Sigmoid colon (tissue), 7 donors: Measurements from ENCODE around the gene PSMD8. TPM values are rescaled to one million over a fixed set of nuclear protein-coding genes. Genes with fewer than 3 reads are reported as not detected.
"Not testable (repeated sequence)": the region's sequence is repeated elsewhere in the genome, so short reads cannot be mapped to it uniquely, and the experiment has no call there.

Experiments used
- DNase-seq: peaks from one replicate; pipeline ENCODE4 v3.0.0-alpha.2; 2019
- H3K27ac ChIP-seq, 4 donors: fragments of 200-600 bp; sonication (generic); one replicate each; pipeline ENCODE4 v1.5.1; 2016 to 2019; ENCODE audit warnings: mild to moderate bottlenecking in 1 of 4
- H3K27me3 ChIP-seq, 3 donors: fragments of 200-600 bp; sonication (generic); one replicate each; pipeline ENCODE4 v1.5.1; 2019; ENCODE audit warnings: mild to moderate bottlenecking in 1 of 3
- H3K36me3 ChIP-seq, 4 donors: fragments of 200-600 bp; sonication (generic); one replicate each; pipeline ENCODE4 v1.5.1; 2016 to 2019
- H3K4me1 ChIP-seq, 4 donors: fragments of 200-600 bp; sonication (generic); one replicate each; pipeline ENCODE4 v1.5.1; 2017 to 2019
- H3K4me3 ChIP-seq, 4 donors: fragments of 200-600 bp; sonication (generic); one replicate each; pipeline ENCODE4 v1.5.1; 2017 to 2019; ENCODE audit warnings: mild to moderate bottlenecking in 2 of 4, moderate library complexity in 1 of 4
- H3K9me3 ChIP-seq, 4 donors: fragments of 200-600 bp in 3 of 4; sonication (generic) in 3 of 4; one replicate each; pipeline versions ENCODE4 v1.5.1 to v1.6.1; 2013 to 2019
- EP300 ChIP-seq, 4 donors: sonication (generic); formaldehyde crosslinking; IDR thresholded peaks; one replicate each; pipeline ENCODE4 v1.6.1; 2017; ENCODE audit warnings: antibody characterized with exemption in 4 of 4
- POLR2A ChIP-seq, 2 donors: fragments of 450-650 bp; IDR thresholded peaks; one replicate each; pipeline ENCODE4 v1.6.1; 2016; ENCODE audit warnings: antibody characterized with exemption in 2 of 2, mild to moderate bottlenecking in 2 of 2, moderate library complexity in 2 of 2
- POLR2AphosphoS5 ChIP-seq, 4 donors: sonication (generic); formaldehyde crosslinking; IDR thresholded peaks; one replicate each; pipeline ENCODE4 v1.6.1; 2017; ENCODE audit warnings: antibody characterized with exemption in 4 of 4
- WGBS, 2 donors: extraction: QIAGEN DNeasy Blood & Tissue Kit; methylation state at CpG; one replicate each; pipeline ENCODE4 v1.1.7; 2013; 5-methylcytosine and 5-hydroxymethylcytosine counted together
- intact Hi-C: fragments of 100-400 bp; cut with DNase I; formaldehyde crosslinking; loops from one replicate; pipeline ENCODE4 v1.15.1; 2023
- polyA plus RNA-seq, 3 donors: library from polyadenylated mRNA; stranded (reverse); fragments of 200-250 nt; gene quantifications; one replicate each; pipeline ENCODE4 v1.2.3, GENCODE V29; 2013
- total RNA-seq, 4 donors: library from RNA; depleted of rRNA; stranded (reverse); fragments of >200 nt; gene quantifications; one replicate each; pipeline ENCODE4 v1.1.0, GENCODE V29; 2016
- TF ChIP-seq, protein P1 (sequence below), 4 experiments: fragments of 450-650 bp in 3 of 4; fragments of 200-600 bp in 1 of 4; IDR thresholded peaks; one replicate each; pipeline ENCODE4 v1.5.1; 2016 to 2019; ENCODE audit warnings: antibody characterized with exemption in 4 of 4, mild to moderate bottlenecking in 3 of 4, moderate library complexity in 2 of 4
- donor health status: healthy with polysubstance abuse.
- donor health status: Bipolar disorder and iron deficiency.
- donor health status: healthy.

PSMD8 gene
- total and polyA plus RNA-seq, 7 donors: 125 to 271 (median 147) TPM

DNA sequence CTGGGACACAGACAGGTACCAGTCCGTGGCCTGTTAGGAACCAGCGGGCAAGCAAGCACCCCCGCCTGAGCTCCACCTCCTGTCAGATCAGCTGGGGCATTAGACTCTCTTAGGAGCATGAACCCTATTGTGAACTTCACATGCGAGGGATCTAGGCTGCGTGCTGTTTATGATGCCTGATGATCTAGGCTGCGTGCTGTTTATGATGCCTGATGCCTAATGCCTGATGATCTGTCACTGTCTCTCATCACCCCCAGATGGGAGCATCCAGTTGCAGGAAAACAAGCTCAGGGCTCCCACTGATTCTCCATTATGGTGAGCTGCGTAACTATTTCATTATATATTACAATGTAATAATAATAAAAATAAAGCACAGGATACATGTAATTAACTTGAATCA, 48.1 kb downstream of the PSMD8 start:
- H3K36me3 ChIP-seq: no peaks in the 10 kb centered on the region
- no peak overlapping the region for H3K27ac ChIP-seq
- DNase-seq: no peak
- H3K4me3 ChIP-seq: no peak overlapping the region
- H3K27me3 ChIP-seq: peaks cover 4 to 53% (median 20%) of the 10 kb centered on the region in 3 donors
- H3K4me1 ChIP-seq: peaks cover 0 to 10% (median 7%) of the 10 kb centered on the region in 4 donors
- TF ChIP-seq POLR2AphosphoS5 (IDR thresholded peaks at IDR 0.05) (no peak), POLR2A (IDR thresholded peaks at IDR 0.05) (no peak)
- TF ChIP-seq, protein P1, sequence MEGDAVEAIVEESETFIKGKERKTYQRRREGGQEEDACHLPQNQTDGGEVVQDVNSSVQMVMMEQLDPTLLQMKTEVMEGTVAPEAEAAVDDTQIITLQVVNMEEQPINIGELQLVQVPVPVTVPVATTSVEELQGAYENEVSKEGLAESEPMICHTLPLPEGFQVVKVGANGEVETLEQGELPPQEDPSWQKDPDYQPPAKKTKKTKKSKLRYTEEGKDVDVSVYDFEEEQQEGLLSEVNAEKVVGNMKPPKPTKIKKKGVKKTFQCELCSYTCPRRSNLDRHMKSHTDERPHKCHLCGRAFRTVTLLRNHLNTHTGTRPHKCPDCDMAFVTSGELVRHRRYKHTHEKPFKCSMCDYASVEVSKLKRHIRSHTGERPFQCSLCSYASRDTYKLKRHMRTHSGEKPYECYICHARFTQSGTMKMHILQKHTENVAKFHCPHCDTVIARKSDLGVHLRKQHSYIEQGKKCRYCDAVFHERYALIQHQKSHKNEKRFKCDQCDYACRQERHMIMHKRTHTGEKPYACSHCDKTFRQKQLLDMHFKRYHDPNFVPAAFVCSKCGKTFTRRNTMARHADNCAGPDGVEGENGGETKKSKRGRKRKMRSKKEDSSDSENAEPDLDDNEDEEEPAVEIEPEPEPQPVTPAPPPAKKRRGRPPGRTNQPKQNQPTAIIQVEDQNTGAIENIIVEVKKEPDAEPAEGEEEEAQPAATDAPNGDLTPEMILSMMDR (IDR thresholded peaks at IDR 0.05): no peak
- intact Hi-C loops: no loop called here
- WGBS, 2 donors: 63 to 87% methylated on average over 7 of the region's 7 CpGs
- no peaks in the 10 kb centered on the region for H3K9me3 ChIP-seq

- no peaks in the 10 kb centered on the region for H3K9me3 ChIP-seq
- H3K36me3 ChIP-seq: no peaks in the 10 kb centered on the region
- H3K4me3 ChIP-seq: no peak overlapping the region
- intact Hi-C loops: no loop called here
- H3K27ac ChIP-seq: no peak overlapping the region
- H3K27me3 ChIP-seq: peaks cover 0 to 41% (median 13%) of the 10 kb centered on the region in 3 donors
- H3K4me1 ChIP-seq: no peaks in the 10 kb centered on the region
- DNase-seq: no peak
- TF ChIP-seq EP300 (IDR thresholded peaks at IDR 0.05) (no peak), POLR2A (IDR thresholded peaks at IDR 0.05) (no peak), POLR2AphosphoS5 (IDR thresholded peaks at IDR 0.05) (no peak)
- TF ChIP-seq, protein P1 (IDR thresholded peaks at IDR 0.05): no peak
- WGBS, 2 donors: 61 to 84% methylated on average over 5 of the region's 5 CpGs
Observed at GRCh38 chr19:38424272-38424671, 49.9 kb downstream of the PSMD8 start.

DNA sequence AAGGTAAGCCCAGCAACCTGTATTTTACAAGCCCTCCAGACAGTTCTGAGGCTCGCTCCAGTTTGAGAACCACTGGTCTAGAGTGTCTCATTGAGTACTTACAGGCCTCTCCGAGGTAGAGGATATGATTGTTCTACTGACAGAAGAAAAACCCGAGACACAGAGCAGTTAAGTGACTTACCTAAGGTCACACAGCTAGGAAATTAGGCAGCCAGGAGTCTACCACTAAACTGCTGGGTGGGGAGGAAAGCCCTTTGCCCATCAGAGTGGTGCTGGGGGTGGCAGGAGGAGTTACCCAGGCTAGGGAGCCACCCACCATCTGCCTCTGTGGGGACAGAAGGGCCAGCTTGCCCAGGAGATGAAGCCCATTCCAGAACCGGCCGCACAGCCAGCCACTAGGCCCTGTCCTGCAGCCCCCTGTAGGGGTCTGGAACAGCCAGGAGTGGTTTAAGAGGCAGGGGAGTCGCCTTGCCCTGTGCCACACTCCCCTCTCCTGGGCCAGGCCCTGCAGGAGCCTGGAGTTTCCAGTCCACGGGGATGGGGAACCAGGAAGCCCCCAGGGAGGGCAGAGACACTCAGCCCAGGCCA, 50.9 kb downstream of the PSMD8 start:
- TF ChIP-seq EP300 (IDR thresholded peaks at IDR 0.05) (no peak), POLR2AphosphoS5 (IDR thresholded peaks at IDR 0.05) (no peak), POLR2A (IDR thresholded peaks at IDR 0.05) (no peak)
- TF ChIP-seq, protein P1 (IDR thresholded peaks at IDR 0.05): no peak
- Histone ChIP-seq H3K4me3 (peak overlapping the region in 3 of 4 donors; percentile 16 to 35 (median 28)), H3K4me1 (no peaks in the 10 kb centered on the region), H3K27me3 (peaks cover 0 to 37% (median 8%) of the 10 kb centered on the region in 3 donors), H3K36me3 (no peaks in the 10 kb centered on the region), H3K27ac (no peak overlapping the region), H3K9me3 (no peaks in the 10 kb centered on the region)
- intact Hi-C loops: no loop called here
- no peak for DNase-seq
- WGBS, 2 donors: 71 to 76% methylated on average over 7 of the region's 7 CpGs

DNA sequence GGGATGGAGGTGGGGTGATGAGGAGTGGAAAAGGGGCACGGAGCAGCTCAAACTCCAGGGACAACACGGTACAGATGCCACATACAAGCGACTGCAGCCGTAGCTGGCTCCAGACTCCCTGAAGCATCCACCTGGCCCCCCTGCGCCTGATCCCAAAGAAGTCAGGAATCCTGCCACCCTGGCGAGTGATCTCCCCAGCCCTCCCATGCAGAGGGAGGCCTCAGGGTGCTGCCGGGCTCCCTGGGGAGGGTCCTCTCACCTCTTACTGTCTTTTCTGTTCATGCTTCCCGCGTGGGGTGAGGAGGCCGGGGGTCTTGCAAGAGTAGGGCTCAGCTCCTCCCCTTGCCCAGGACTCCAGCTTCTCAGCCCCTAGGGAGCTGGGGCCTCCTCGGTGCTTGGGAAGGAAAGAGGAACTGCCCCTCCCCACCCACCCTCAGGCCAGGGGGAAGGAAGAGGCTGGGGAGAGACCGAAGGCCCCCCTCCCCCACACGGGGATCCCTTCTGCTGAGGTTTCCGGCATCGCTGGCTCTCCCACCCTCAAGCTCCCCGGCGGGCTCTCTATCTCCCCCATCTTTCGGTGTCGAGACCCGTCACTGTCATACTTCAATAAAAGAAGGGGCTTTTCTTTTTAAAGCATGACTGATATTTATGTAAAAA, 51.6 kb downstream of the PSMD8 start, which contains the start of gene RASGRP4:
RASGRP4 (minus strand) TSS at position 410 of the 657 bp plus-strand sequence; CDS start at position 282, 128 bp downstream.
- H3K27me3 ChIP-seq: peaks cover 0 to 32% (median 8%) of the 10 kb centered on the region in 3 donors
- TF ChIP-seq EP300 (IDR thresholded peaks at IDR 0.05) (no peak), POLR2A (IDR thresholded peaks at IDR 0.05) (no peak)
- H3K27ac ChIP-seq: no peak within 1 kb of the TSS
- no peaks in the 10 kb centered on the region for H3K36me3 ChIP-seq
- 24 to 48% methylated on average over 20 of the region's 20 CpGs for WGBS, 2 donors
- no peaks in the 10 kb centered on the region for H3K9me3 ChIP-seq
- no peak for DNase-seq
- no peaks in the 10 kb centered on the region for H3K4me1 ChIP-seq
- peak within 1 kb of the TSS in 3 of 4 donors; percentile 16 to 35 (median 28) for H3K4me3 ChIP-seq
- intact Hi-C loops: no loop called here

DNA sequence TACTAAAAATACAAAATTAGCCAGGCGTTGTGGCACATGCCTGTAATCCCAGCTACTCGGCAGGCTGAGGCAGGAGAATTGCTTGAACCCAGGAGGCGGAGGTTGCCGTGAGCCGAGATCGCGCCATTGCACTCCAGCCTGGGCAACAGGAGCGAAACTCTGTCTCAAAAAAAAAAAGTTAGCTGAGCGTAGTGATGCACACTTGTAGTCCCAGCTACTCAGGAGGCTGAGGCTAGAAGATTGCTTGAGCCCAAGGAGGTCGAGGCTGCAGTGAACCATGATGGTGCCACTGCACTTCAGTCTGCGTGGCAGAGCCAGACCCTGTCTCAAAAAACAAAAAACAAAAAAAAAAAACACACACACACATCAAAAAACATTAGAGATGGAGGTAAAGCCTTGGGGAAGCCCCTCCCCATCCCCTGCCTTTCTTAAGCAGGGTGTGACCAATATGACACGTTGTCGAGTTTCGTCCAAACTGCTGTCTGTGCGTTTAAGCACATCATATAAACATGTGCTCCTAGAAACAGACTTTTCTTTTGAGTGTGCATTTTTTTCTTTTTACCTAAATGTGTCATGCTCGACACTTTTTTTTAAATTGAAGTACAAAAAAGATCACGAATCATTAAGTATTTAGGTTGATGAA, 52.8 kb downstream of the PSMD8 start:
- peaks cover 0 to 33% (median 8%) of the 10 kb centered on the region in 3 donors for H3K27me3 ChIP-seq
- H3K4me1 ChIP-seq, H3K36me3 ChIP-seq, H3K27ac ChIP-seq, H3K4me3 ChIP-seq, H3K9me3 ChIP-seq, intact Hi-C loops, DNase-seq: not testable (repeated sequence)
- 60 to 62% methylated on average over 16 to 17 of the region's 17 CpGs for WGBS, 2 donors
